HCEC 1CT (cell line): ENCODE results near the gene ZBTB42.
A peak's percentile ranks its signal among the peaks of the same experiment; 100 is the strongest.
"Not testable (repeated sequence)": the region's sequence is repeated elsewhere in the genome, so short reads cannot be mapped to it uniquely, and the experiment has no call there.

Source experiments
- DNase-seq: peaks from one replicate; pipeline ENCODE4 v3.0.0-alpha.2; 2017

The ZBTB42 gene

DNA sequence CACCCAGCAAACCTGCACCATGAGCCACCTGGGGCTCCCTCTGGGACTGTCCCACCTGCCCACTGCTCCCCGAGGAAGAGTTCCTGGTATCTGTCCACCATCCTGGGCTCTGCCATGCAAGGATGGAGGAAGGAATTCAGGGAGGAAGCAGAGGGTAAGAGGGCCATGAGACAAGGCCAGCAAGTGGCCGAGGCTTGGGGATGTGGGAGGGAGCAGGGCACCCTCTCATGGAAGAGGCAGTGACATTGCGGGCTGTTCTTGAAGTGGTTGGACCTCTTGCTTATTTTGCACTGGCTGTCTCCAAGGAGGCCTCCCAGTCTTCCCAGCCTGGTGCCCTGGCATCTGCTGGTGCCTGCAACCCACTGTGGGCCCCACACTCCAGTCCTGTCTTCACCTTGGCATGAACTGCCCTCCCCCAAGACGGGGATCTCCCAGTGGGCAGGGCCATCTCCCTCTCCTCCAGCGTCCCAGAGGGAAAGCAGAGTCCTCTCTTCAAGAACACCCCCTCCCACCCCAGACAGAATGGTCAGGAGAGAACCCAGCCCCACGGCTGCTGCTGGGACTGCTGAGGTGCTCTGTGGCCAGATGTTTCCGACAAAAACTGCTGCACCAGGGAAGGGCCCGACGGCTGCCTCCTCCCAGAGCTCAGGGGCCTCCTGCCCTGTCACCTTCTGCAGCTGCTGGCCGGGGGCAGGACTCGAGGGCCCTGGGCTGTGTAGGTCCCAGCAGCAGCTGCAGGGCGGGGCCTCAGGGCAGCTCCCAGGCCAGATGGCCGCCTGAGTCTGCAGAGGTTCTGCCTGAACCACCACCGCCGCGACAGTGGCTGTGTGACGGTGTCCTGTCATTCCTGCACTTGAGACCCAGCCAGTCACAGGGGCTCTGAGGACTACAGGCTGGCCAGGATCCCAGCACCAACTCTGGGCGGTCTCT, 3.5 kb upstream of the ZBTB42 start:
- DNase-seq: no peak

DNA sequence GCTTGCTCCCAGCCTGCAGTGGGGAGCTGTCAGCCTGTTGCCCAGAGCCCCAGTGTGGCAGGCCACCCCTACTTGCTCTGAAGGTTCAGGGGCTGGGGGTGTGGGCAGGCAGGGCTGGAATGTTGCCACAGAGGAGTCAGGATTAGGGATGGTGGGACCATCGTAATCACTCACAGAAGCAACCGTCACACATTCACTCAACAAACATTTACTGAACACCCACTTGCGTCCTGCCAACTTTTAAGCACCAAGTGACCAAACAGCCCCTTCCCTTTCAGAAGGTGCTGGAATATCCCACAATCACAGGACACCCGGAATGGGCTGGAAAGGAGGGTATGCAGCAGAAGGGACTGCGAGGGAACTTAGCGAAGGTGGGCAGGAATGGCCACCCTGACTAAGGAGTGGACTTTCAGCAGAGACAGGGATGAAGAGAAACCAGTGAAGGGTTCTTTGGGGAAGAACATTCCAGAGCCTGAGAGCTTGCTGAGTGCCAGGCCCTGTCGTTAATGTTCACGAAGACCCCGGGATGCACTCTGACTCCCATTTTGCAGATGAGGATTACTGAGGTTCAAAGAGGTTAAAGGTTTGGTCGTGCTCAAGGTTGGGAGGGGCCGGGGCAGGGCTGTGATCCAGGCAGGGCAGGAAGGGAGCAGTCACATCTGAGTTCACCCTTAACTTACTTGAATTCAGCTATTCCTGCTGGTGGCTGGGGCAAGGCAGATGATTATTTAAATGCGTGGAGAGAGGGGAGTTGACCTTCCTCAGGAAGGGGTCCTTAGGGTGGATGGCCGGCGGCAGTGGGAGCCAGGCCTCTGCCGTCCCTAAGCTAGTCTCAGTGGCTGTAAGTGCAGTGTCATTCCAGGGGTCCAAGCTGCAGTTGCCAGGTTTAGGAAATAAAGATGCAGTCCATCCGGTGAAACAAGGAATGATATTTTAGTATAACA, 2.3 kb upstream of the ZBTB42 start:
- no peak for DNase-seq

DNA sequence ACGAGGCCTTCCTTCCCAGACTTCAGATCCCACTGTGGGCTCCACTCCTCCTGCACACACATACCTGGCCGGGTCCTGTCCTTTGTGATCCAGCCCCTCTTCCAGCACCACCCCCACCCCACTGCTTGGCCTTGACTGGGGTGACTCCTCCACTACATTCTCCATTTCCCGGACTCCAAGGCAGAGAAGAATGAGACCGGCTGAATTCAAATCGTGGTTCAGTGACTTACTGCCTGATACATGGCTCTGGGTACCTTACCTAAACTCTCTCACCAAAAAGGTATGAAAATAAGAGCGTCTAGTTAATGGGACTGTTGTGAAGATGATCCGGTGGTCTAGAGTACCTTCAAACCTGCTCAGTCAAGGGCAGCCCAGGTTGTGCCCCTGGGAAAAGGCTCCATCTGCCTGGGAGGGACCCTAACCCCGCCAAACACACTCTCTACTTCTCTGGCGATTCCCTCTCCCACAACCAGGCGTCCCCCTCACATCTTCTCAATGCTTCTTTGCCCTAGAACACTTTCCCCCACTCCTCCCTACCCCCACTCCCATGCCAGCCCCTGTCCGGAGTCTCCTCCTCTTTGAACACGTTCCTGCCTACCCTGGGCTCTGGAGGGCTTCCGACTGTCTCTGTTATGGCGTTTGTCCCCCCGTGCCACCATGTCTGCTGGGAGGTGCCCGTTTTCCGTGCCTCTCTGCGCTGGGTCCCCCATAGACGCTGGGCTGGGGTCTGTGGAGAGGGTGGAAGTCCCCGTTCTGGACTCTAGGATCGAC, 1.5 kb upstream of the ZBTB42 start:
- peak; percentile 17 for DNase-seq

DNA sequence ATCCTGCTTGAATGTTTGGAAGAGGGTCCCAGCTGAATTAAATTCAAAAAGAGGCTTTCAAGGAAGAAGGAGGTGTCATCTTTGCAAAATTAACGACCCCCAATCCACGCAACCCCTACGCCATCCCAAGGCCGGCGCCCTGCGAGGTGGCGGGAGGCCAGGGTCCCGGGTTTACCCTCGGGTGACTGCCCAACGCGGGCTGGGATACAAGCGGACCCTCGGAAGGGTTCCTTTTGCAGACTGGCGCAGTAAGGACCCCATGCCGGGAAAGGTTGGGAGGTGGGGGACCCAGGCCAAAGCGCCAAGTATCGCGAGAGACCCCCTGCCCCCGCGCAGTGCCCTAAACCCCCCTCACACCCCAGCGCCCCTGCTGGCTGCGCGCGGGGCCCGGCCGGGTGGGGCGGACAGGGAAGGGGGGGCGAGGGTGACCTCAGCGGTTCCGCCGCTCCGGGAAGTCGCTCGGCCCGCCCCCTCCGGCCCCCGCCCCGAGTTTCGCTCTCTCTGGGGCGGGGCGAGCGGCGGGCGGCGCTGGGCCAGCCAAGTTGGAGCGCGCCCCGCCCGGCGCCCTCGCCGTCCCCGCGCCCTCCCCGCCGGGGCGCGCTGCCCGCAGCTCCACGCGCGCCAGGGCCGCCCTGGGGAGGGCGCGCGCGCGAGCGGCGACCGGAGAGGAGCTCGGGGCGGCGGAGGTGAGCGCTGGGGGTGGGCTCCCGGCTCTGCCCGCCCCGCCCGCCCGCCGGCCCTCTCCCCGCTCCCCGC, 708 bp upstream of the ZBTB42 start:
- DNase-seq: peak; percentile 63

DNA sequence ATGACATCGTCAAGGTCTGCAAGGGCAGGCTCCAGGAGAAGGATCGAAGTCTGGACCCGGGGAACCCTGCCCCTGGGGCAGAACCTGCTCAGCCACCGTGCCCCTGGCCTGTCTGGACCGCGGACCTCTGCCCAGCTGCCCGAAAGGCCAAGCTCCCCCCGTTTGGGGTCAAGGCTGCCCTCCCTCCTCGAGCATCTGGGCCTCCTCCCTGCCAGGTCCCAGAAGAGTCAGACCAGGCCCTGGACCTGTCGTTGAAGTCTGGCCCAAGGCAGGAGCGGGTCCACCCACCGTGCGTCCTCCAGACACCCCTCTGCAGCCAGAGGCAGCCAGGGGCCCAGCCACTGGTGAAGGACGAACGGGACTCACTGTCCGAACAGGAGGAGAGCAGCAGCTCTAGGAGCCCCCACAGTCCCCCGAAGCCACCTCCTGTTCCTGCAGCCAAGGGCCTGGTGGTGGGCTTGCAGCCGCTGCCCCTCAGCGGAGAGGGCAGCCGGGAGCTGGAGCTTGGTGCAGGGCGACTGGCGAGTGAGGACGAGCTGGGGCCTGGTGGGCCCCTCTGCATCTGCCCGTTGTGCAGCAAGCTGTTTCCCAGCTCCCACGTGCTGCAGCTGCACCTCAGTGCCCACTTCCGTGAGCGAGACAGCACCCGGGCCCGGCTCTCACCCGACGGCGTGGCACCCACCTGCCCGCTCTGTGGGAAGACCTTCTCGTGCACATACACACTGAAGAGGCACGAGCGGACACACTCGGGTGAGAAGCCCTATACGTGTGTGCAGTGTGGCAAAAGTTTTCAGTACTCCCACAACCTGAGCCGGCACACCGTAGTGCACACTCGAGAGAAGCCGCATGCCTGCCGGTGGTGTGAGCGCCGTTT, 856 bp downstream of the ZBTB42 start:
- no peak for DNase-seq

DNA sequence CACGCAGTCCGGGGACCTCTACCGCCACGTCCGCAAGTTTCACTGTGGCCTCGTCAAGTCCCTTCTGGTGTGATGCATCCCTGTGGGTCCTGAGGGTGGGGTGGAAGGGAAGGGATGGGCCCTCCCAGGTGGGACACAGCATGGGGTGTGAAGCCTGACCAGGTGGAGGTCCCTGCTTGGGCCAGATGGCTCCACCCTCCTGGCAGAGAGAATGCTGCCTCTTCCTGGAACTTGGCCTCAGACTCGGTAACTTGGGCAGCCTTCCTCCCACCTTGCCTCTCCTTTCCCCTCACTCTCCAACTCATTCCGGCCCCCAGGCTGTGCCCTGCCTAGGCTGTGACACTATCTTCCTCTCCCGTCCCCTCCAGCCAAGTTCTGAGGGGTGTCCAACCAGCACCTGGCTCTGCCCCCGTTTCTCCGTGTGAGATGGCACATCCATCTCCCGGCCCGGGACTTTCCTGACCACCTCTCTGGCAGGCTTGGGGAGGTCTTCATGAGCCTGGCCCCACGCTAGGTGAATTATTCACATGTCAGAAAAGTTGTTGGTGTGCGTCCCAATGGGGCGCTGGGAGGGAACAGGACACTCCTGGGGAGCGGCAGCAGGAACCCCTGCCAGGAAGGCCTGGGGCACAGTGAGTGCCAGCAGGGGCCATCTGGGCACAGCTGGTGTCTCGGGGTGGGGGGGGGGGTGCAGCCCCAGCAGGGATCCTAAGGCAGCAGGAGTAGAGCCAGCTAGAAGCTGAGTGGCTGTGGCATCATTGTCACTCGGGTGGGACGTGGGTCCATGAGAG, 1.7 kb downstream of the ZBTB42 start:
- DNase-seq: no peak

DNA sequence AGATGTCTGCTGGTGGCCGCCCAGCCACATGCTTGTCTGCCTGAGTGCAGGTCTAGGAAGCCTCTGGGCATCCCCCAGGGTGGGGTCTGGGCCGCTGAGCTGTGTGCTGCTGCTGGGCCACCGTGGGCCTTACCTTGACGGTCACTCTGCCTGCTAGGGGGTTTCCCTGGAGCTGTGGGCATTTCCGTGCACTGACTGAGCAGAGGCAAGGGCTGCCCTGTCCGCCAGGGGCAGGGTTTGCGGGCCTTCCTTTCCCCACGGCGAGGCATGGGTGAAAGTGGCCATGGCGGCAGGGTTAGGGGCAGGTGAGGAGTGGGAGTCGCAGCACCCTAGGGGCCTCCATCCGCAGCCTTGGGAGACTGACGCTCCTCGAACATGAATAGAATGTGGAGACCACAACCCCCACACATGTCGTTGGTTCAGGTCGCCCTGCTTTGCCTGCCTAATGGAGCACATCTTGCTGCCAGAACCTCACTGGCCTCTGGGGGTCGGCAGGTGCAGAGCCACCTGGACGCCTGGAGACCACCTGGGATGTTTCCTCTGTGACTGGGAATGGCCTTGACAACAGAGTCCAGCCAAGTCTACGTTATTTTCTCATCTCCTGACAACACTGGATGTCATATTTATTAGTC, 2.5 kb downstream of the ZBTB42 start:
- DNase-seq: no peak

DNA sequence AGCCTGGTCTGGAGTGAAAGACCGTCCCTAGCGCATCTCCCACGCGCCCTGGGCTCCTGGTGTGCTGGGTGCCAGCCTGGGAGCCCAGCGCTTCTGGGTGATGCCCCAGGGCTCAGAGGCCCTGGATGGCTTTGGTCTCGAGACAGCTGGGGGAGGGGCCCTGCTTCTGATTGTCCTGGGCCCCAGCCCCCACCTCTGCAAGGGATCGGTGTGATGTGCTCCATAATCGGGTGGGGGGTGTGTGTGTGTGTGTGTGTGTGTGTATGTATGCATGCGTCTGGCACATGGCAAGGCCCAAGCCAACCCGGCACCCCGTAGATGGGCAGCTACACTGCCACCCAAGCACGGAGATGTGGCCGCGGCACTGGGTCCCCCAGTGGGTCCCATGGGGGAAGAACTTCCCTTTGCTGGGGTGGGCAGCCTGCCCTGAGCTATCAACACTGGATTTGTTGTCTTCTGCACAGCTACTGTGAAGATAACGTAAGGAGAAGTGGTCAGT, 3.1 kb downstream of the ZBTB42 start:
- DNase-seq: no peak

DNA sequence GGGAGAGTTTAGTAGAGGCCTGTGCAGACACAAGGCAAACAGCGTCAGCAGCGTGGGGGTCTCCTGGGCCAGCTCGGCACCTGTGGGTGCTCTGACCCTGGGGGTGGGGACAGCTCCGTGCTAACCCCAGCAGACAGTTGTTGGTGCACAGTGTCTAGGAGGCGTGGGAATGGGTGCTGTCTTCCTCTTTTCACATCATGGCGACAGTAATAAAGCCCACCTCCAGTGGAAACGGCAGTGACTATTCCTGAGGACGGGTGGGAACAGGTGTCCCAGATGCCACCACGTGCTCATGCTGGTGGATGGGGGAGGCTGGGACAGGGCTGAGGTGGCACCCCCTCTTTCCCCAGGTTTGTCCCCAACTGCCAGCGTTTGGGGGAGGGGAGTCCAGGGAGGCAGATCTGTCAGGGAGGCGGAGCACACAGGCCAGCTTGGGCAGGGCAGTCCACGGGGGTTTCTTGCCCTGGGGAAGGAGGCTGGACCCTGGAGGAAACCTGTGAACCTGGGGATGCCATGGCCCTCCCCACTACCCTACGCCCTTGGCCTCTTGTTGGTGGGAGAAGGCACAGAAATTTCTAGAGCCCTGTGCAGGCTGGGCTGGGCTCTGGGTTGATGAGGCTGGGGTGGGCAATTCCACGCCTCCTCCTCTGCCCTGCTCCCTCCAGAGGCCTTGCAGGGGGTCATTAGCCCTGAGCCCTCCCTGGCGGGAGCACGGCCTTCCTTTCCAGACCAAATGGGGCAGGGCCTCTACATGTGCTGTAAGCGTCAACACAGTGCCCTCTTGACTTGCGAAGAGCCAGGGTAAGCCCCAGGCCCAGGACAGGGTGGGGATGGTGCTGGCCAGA, 3.8 kb downstream of the ZBTB42 start:
- no peak for DNase-seq

DNA sequence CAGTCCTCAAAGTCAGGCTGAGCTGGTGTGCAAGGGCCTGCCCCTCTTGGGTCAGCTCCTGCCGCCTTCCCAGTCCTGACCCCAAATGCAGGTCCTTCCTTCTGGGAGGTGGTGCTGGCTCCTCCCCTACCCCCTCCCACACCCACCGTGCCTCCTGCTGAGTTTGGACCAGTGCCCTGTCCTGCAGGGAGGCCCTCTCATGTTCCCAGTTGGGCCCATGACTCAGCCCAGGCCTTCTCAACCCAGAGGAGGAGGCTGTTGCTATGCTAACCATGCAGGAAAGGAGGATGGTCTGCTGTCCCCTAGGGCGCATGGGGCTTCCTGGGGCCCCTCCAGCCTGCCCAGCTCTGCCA, 4.4 kb downstream of the ZBTB42 start:
- peak; percentile 59 for DNase-seq

DNA sequence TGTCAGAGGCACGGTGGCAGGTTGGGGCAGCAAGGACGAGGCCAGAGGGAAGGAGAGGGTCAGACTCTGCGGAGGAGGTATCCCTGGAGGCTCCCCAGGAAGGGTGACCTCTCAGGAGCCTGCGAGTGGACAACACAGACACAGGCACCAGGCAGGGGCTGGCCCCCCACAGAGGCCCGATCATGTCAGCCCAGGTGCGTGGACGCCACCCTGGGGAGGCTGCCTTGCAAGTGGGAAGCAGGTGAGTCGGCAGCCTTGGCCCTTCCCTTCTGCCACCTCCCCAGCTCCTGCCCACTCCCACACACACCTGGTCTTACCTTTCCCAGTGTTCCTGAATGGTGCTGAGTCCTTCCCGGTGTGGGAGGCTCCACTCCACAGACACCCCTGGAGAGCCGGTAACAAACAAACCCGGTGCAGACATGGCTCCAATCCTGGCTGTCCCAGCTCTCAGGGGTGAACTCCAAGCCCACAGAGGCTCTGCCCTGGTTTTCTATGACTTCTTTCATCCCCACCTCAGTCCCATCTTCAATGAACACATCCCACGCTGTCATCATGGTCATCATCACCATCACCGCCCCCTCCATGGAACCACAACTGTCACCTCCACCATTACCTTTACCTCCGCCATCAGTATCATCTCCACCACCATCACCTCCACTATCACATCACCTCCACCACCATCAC, 5.2 kb downstream of the ZBTB42 start:
- DNase-seq: no peak

DNA sequence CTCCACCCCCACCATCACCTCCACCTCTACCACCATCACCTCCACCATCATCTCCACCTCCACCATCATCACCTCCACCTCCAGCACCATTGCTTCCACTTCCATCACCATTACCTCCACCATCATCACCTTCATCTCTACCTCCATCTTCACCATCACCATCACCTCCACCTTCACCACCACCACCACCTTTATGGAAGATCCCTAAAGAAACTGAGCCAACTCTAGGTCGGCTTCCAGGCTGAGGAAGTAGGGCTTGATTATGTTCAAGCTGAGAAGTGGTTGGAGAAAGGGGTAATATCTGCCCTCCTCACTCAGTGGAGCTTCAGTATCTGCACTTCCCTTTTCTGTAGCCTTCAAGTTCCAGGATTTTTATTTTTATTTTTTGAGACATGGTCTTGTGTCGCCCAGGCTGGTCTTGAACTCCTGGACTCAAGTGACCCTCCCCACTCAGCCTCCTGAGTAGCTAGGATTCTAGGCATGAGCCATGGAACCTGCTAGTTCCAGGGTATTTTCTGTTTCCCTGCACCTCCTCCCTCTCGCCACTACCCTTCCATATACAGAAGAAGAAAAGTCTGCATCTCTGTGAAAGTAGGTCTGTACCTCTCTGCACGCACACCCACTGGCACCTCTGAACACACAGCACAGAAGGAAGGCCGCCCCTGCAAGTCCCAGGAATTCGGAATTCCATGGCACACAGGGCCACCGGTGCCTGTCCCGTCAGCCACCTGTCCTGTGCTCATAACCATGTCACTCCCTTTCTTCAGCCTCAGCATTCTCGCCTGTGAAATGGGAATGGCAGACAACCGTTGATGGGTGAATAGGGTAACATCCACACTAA, 5.9 kb downstream of the ZBTB42 start:
- DNase-seq: no peak

DNA sequence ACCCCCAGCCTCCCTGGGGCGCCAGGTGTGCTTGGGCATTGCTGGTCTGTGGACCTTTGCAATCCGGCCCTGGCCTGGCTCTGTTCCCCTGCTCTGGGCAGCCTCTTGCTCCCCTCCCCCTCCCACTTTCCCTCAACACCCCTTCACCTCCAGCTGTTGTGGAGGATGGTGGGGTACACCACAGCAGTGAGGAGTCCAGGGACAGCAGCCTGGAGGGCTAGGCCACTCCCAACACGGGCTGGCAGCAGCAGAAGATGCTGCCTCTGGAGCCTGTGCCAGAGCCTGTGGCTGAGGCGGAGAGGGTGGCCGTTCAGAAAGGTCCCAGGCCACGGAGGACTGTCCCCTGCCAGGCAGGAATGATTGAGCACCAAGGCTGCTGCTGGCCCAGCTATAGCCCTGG, 7.6 kb downstream of the ZBTB42 start:
- no peak for DNase-seq

DNA sequence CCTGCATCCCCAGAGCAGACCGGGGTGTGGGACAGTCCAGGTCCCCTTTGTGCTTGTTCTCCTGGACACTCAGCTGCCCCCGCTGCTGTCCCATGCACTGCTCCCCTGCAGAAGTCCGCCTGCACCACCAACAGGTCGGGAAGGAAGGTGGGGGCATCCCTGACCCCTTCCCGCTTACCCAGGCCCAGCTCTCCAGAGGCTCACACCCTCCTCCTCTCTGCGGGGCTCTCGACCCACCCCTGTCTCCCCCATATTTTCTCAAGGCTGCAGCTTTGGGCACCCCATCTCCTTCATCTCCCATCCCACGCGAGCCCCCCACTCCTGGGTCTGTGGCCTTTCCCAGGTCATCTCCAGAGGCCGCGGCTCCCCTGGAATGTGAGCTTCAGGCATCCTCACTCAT, 9.4 kb downstream of the ZBTB42 start:
- no peak for DNase-seq

DNA sequence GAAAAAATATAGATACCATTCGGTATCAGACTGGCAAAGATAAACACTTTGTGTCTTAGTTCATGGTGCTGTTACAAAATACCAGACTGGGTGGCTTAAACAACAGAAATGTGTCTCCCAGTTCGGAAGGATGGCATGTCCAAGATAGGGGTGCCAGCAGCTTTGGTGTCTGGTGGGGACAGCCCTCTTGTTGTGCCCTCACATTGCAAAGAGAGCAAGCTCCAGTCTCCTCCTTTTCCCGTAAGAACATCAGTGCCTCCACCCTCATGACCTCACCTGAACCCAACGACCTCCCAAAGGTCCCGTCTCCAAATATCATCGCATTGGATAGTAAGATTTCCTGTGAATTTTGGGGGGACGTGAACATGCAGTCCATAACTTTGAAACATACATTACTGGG, 12.4 kb downstream of the ZBTB42 start:
- no peak for DNase-seq

DNA sequence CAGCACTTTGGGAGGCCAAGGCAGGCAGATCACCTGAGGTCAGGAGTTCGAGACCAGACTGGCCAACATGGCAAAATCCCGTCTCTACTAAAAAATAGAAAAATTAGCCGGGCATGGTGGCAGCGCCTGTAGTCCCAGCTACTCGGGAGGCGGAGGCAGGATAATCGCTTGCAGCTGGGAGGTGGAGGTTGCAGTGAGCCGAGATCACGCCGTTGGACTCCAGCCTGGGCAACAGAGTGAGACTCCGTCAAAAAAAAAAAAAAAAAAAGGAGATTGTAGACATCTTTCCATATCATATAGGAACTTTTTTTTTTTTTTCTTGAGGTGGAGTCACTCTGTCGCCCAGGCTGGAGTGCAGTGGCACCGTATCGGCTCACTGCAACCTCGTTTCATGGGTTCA, 13.8 kb downstream of the ZBTB42 start:
- DNase-seq: not testable (repeated sequence)

DNA sequence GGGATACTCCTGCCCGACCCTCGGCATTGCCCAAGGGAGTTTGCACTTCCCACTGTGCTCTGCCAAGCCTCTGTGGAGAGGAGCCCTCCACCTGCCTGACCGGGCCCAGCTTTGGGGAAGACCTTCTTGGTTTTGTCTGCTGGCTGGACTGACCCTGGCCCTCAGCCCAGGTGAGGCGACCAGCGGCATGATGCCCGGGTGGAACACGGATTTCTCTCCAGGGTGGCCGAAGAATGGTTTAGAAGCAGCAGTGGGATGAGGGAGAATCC, 15.6 kb downstream of the ZBTB42 start:
- no peak for DNase-seq
